Measurements from ENCODE around the gene KLHL14.

The KLHL14 gene

GRCh38 chr18:32637226-32637625 is 135.6 kb downstream of the KLHL14 start:
- no peak for DNase-seq (ENCODE audit: low spot score)

DNA sequence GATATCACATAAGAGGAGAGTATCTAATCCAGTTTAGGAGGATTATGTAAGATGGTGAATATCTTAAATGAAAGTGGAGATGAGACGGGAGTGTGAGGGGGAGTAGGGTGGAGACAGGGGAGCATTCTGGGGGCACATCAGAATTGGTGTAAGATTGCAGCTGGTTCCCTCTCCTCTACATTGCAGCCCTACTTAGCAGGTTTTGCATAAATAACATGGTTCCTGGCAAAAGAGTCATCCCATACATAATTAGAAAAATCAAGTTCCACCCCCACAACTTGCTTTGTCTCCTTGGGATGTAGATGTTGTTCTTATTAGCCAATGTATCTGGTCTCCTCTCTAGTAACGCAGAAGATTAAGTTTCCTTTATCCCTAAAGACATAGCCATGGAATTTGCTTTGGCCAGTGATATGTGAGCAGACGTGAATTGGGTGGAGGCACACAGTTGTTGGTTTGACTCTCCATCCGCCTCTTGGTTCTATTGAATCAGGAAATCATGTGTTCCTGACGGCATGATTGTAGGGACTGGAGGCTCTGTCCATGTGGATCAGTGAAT is 137.9 kb downstream of the KLHL14 start:
- no peak for DNase-seq (ENCODE audit: low spot score)

- DNase-seq (ENCODE audit: low spot score), result no peak
Observed at GRCh38 chr18:32629981-32630700, 142.7 kb downstream of the KLHL14 start.

DNA sequence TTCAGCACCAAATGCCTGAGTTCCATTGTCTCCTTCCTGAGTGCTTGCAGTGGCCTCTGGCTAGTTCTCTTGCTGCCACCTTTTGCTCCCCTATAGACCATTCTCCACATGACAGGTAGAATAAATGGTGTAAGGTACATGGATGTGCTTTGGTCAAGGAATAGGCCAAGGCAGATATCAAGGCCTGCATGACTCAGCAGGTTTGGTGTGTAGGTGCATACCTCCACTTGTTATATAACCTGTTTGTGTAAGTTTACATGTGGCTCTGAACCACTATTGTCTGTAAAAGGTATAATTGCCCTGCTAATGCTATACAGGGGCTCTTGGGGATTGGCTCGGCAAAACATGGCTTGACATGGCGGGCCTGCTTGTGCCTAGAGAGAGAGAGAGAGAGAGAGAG is 143.5 kb downstream of the KLHL14 start:
- no peak for DNase-seq (ENCODE audit: low spot score)

DNA sequence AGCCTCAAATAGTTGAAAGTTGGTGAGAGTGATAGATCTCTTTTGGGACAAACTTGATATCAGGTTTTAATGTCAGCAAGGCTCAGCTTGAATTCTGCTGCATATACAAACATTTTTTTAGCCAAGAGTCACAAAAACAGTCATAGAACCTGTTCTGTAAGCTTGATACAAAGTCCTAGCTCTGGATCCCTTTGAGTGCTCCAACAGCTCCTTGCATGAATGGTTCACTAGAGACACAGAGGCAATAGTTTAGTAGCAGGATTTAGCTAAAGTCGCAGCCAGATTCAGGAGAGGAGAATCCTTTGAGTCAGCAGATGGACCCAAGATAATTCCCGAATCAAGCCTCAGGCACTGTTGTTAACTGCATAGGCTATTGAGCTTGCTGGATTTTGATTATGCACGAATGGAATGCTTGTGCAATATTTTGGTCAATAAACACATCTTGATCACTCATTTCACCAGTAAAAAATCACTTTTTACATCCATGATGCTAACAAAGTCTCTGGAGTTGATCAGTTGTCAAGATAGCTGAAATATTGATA is 148.6 kb downstream of the KLHL14 start:
- DNase-seq (ENCODE audit: low spot score), result peak; percentile 26

GRCh38 chr18:32623563-32623962 is 149.3 kb downstream of the KLHL14 start:
- no peak for DNase-seq (ENCODE audit: low spot score)
